Stimulated activated CD4-positive, alpha-beta T cell treated with anti-CD3 and anti-CD28 coated beads, Interleukin-4, amount 100 ng/mL, for 1 hour (primary cell): ENCODE results near the gene SOAT2.
"Not testable (repeated sequence)": the region's sequence is repeated elsewhere in the genome, so short reads cannot be mapped to it uniquely, and the experiment has no call there.

Experiments used
- DNase-seq: peaks from one replicate; pipeline ENCODE4 v3.0.0-alpha.2; 2020

The SOAT2 gene

GRCh38 chr12:53107122-53107521 is 3.8 kb downstream of the SOAT2 start:
- no peak for DNase-seq

DNA sequence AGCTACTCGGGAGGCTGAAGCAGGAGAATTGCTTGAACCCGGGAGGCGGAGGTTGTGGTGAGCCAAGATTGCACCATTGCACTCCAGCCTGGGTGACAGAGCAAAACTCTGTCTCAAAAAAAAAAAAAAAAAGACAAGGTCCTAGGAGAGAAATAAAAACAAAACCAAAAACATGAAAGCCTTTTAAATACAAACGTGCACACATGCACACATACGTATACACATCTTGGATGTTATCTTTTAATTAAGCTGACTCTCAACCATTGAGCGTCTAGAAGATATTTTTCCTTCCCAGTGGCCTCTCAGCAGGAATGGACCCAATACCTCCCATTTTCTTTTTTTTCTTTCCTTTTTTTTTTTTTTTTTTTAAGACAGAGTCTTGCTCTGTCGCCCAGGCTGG is 9.1 kb downstream of the SOAT2 start:
- DNase-seq, result not testable (repeated sequence)

- DNase-seq, result no peak
These were observed 9.9 kb downstream of the SOAT2 start for GRCh38 chr12:53113136-53113705.

DNA sequence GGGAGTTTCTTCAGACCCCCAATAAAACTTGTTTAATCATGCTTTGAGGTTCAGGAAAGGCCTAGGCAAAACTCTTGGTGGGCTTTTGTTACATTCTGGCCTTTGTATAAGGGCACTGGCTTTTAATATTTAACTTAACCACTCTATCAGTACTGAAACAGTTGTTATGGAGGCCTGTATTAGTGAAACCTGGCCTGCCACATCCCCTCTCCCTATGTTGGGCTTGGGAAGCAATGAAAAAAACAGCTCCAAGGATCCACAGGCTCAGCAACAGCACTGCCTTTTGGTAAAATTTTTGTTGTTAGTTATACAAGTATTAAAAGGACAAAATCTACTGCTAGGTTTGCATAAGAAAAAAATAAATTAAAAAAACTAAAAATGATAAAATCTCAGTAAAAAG is 10.7 kb downstream of the SOAT2 start:
- DNase-seq, result no peak

GRCh38 chr12:53115112-53115890 is 12.0 kb downstream of the SOAT2 start:
- DNase-seq, result no peak

DNA sequence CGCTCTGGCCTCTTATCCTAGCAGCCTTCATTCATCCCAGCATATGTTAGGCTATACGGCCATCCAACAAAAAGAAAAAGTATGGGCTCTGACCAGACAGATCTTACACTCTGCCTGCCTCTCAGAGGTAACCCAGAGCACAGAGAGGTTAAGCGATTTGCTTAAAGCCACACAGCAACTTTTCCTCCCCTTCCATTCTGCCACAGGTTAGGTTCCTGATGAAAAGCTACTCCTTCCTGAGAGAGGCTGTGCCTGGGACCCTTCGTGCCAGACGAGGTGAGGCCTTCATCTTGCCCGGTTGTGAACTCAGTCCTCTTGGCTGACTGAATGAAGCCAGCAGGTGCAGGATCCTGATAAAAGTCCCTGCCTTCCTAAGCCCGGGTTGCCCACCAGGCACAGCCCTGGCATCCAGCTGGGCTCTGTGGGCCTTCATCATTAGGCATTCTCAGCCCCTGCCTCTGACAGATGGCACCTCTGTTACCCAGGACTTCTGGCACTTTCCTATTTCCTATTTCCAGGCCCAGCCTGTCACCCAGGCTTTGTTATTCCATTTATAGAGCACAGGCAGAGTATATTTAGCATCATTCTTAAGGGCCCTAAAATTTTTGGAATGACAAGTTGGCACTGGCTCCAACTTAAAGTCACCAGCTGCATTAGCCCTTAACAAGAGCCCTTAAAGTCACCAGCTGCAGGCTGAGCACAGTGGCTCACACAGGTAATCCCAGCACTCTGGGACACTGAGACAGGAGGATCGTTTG is 12.8 kb downstream of the SOAT2 start:
- no peak for DNase-seq

DNA sequence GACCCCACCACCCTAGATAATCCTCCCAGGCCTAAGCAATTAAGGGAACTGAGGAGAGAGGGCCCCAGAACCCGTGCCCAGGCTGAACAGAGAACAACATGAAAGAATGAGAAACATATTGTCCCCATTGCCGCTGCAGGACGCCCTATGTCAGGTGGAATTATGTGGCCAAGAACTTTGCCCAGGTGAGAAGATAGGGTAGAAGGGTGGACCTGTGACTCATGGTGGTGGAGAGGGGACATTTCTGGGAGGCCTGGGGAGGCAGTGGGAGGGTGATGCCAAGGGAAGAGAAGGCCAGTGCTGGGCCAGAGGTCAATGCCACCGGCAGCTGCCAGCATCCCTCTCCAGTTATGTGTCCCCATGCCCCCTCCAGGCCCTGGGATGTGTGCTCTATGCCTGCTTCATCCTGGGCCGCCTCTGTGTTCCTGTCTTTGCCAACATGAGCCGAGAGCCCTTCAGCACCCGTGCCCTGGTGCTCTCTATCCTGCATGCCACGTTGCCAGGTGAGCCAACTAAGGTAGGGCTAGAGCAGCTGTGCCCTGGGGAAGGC is 15.5 kb downstream of the SOAT2 start:
- no peak for DNase-seq

DNA sequence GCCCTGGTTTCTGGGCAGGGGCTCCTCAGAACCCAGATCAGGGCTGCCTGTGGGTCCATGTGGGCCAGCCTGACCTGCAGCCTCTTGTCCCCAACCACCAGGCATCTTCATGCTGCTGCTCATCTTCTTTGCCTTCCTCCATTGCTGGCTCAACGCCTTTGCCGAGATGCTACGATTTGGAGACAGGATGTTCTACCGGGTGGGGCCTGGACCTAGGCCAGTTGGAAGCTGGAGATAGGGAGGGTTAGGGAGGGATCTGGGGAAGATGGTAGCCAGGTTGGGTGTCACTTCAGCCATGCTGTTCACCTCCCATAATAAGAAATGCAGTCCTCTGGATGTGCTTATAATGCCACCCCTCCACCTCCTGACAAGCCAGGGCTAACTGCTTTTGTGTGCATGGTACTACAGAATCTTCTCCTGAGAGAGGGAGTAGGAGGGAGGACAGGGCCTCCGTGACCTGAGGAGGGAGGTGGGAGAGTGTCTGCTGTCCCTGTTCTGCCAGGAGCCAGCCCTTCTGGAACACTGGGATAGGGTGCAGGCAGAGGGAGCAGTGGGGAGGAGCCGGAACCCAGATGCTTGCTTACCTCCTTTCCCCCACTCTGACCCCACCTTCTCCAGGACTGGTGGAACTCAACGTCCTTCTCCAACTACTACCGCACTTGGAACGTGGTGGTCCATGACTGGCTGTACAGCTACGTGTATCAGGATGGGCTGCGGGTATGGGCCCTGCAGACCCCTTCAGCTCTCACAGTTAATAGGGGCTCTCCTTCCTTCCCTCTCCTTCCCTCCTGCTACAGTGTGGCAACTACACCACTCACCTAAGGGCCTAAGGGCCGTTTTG is 17.6 kb downstream of the SOAT2 start:
- no peak for DNase-seq

DNA sequence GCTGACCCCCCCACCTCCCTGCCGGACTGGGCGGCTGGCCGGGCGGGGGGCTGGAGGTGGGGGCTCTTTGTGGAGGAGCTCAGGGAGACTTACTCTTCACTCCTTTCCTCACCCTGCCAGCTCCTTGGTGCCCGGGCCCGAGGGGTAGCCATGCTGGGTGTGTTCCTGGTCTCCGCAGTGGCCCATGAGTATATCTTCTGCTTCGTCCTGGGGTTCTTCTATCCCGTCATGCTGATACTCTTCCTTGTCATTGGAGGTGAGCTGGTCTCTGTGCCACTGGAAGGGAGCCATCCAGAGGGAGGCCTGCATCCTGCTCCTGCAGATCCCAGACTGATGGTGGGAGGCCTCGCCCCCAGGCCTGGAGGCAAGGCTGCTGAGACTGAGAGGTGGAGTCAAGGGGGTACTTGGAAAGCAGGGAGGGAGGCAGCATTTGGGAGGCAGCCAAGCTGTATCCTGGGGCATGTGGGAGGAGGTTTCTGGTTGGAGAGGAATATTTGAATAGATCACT is 19.7 kb downstream of the SOAT2 start:
- no peak for DNase-seq

- DNase-seq, result no peak
These were observed 20.5 kb downstream of the SOAT2 start for GRCh38 chr12:53123578-53124351.

- no peak for DNase-seq
These were observed 21.1 kb downstream of the SOAT2 start for GRCh38 chr12:53124352-53124723.

DNA sequence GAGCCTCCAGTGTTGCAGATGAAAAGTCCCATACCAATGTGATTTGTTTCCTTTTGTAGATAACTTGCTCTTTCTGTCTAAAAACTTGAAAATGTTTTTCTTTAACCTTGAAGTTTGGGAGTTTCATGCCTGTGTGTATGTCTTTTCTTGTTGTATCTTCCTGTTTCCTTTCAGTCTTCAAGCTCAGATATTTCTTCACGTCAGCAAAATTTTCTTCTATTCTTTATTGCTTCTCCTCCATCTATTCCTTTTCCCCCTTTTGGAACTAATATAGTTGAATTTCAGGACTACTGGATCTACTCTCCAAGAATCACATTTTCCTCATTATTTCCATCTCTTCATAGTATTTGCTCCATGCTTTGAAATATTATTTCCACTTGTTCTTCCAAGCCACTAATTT is 23.9 kb downstream of the SOAT2 start:
- no peak for DNase-seq

- DNase-seq, result no peak
These were observed 25.7 kb downstream of the SOAT2 start for GRCh38 chr12:53128780-53129569.

GRCh38 chr12:53131844-53132243 is 28.6 kb downstream of the SOAT2 start:
- no peak for DNase-seq

GRCh38 chr12:53133722-53134121 is 30.4 kb downstream of the SOAT2 start:
- DNase-seq, result no peak

DNA sequence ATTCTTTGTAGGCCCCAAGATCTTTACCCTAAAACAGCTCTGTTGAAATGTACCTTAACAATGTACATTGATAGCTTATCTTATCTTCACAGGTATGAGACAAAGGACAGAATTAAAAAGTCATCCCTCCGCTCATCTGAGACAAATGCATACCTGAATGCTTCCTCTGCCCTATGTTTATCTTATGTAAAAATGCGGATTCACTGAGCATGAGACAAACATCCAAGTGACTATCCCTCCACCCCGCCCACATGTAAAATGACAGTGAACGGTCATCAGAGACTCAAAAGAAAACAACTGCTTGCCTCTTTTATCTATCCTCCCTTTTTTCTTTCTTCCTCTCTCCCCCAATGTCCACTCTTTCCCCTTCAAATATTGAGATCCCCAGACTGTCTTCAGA is 40.1 kb downstream of the SOAT2 start:
- no peak for DNase-seq

DNA sequence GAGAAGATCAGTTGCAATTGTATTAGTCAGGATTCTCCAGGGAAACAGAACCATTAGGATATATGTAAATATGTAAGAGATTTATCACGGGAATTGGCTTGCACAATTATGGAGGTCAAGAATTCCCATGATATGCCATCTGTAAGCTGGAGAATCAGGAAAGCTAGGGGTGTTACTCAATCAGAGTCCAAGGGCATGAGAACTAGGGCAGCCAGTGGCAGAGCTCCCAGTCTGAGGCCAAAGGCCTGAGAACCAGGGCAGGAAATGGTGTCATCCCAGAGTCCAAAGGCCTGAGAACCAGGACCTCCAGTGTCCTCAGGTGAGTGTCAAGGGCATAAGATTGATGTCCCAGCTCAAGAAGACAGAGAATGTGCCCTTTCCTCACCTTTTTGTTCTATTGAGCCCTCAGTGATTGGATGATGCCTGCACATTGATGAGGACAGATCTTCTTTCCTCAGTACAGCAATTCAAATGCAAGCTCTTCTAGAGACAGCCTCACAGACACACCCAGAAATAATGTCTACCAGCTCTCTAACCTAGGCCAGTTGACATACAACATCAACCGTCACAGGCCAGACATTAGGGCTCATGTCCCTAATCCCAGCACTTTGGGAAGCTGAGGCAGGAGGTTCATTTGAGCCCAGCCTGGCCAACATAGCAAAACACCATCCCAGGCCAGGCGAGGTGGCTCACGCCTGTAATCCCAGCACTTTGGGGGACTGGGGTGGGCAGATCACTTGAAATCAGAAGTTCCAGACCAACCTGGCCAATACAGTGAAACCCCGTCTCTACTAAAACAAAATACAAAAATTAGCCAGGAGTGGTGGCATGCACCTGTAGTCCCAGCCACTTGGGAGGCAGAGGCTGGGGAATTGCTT is 42.3 kb downstream of the SOAT2 start:
- DNase-seq, result no peak

- no peak for DNase-seq
These were observed 43.9 kb downstream of the SOAT2 start for GRCh38 chr12:53147181-53147580.

- no peak for DNase-seq
These were observed 44.4 kb downstream of the SOAT2 start for GRCh38 chr12:53147653-53148052.

DNA sequence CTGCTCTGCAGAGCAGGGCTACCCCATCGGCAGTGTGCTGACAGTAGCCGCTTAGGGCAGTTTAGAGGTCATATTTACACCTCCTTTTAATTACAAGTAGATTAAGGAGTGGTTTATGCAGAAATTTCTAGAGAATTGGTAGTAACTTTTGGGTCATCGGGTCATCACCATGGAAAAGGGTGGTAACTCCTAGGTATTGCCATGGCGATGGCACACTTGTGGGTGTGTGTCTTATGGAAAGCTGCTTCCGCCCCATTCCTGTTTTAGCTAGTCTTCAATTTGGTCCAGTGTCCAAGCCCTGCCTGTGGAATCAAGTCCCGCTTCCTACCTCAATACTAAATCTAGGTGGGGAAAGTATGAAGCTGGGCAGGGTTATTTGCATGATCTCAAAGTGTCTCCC is 47.8 kb downstream of the SOAT2 start:
- no peak for DNase-seq
